GM18867 (cell line): ENCODE measurements around the gene APBA2.
"Not testable (repeated sequence)": the region's sequence is repeated elsewhere in the genome, so short reads cannot be mapped to it uniquely, and the experiment has no call there.

ENCODE experiments used
- ATAC-seq: cut with Tn5 transposase; IDR thresholded peaks from one replicate; pipeline ENCODE4 v1.9.1; 2021; ENCODE audit warnings: mild to moderate bottlenecking, moderate library complexity; ENCODE audit not compliant: unreplicated experiment

APBA2 gene

GRCh38 chr15:29141308-29142128 lies 255.7 kb downstream of the APBA2 start:
- ATAC-seq, result no peak

DNA sequence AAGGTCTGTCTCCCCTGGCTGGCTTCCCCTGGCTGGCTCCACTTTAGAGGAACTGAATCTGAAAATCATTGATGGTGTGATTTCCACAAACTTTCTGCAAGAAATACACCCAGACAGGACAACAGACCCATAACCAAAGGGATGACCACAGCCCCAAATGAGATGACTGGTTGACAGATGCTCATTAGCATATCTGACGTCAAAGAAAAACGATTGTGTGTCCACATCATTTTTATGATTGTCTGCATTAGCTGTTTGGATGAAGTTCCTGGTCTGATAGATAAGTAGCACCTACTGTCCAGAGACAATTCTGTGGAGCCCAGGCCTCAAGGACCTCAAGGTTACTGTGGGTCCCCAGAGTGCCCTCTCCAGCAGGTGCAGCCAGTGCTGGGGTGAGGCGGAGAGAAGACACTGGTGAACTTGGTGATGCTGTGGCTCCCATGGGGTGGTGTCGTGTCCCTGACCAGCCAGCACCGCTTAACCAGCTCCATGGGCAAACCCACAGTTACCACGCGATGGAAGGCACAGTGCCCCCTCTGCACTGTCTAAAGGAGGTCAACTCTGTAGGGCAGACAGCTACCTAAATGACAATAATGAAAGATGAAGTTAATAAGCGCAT lies 256.5 kb downstream of the APBA2 start:
- ATAC-seq, result no peak

- no peak for ATAC-seq
Measured at GRCh38 chr15:29143293-29143692, 257.5 kb downstream of the APBA2 start.

DNA sequence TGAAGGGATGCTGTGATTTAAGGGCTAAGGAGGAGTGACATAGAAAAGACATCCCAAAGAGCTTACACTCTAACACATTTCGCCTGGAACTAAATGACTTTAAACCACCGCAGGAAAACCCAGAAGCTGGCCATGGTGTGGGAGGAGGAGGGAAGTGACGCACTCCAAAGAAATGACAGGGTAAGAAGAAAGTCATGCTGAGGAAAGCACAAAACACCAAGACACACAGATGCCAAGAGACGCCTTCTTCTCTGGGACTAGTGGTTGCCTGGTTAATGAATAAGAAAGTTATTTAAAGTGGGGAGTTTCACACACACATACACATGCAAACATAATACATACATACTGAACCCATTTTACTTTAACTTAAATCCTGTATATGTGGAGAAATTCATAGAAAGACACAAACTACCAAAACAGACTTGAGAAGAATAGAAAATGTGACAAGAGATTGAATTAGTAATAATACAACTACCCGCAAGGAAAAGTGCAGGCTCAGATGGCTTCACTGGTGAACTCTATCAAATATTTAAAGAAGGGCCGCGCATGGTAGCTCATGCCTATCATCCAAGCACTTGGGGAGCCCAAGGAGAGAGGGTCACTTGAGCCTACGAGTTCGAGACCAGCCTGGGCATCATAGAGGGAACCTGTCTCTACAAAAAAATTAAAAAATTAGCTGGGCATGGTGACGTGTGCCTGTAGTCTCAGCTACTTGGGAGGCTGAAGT lies 258.3 kb downstream of the APBA2 start:
- no peak for ATAC-seq

DNA sequence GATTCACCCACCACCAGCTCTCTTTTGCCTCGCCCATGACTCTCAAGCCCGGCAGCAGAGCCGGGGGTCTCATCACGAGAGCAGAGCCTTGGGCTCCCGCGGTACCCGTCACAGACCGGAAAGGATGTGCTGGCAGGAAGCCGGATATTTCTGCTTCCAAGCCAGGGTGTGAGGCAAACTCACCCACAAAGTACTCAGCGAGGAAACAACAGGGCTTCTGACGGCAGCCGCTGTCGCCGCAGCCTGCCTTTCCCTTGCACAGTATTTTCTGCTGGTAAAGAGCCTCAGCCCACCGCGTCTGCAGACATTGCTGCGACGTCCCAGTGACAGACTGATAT lies 263.9 kb downstream of the APBA2 start:
- no peak for ATAC-seq

DNA sequence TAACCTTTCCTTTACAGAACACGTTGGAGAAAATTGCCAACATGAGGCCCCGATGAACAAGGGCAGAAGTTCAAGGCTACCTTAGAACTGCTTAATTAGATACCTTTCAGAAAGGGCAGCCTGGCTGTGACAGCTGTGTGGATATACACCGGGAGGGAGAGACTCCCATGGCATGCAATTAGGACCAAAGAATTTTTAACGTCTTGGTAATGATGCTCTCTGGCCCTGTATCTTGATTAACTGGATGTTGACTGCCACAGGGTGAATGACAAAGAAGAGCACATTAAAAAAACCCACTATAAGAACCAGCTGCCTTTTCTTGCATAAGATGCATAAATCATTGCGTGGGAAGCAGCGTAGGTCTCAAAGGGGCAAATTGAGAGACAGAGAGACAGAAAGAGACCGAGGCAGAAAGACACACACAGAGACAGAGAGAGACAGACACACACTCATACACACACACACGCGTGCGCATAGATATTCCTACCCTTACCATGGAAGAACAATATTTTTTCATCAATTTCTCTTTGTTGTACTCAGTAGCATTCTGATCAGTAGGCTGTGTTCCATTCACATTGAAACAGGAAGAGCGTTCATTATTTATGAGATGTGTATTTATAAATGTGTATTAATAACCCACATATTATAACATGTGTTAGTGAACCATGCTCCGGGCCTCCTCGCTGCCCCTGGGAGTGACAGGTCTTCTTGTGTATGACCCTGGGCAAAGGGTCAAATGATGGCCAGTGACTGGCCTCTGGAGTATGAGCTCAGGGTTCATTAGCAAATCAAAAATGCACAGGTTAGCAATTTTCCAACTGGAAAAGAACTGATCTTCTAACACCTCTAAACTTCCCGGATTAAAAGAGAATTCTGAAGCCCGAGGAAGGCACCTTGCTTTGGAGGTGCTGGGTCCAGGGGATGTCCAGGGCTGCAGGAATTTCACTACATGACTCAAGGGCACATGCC lies 265.0 kb downstream of the APBA2 start:
- ATAC-seq, result no peak

DNA sequence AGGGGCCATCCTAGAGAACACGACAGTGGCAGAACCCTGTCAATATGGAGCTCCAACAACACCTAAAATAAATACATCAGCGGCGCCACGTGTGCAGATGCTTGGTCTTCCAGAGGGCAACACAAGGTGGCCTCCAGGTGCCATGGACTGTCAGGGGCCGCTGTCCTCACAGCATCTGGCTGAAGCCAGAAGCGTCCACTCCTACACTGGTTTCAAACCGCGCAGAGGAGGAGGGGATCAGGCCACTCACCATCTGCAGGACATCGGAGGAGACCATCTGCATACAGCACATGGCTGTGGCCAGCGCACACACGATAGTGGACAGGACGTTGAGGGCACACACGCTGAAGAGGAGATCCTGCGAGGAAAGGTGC lies 265.7 kb downstream of the APBA2 start:
- ATAC-seq, result no peak

GRCh38 chr15:29156521-29156920 lies 270.7 kb downstream of the APBA2 start:
- no peak for ATAC-seq

- ATAC-seq, result no peak
Measured at GRCh38 chr15:29159771-29160455, 274.1 kb downstream of the APBA2 start.

- ATAC-seq, result no peak
Measured at GRCh38 chr15:29162411-29162810, 276.6 kb downstream of the APBA2 start.

- ATAC-seq, result not testable (repeated sequence)
Measured at GRCh38 chr15:29167122-29167521, 281.3 kb downstream of the APBA2 start.
